Endometrial microvascular endothelial cells (primary cell): ENCODE results near the gene ITCH. TPM values are rescaled to one million over a fixed set of nuclear protein-coding genes. Genes with fewer than 3 reads are reported as not detected.

Source experiments
- in situ Hi-C: cut with HindIII; loops from 2 replicates; pipeline ENCODE4 v1.10.0; 2017; ENCODE audit warnings: low sequenced_read_pairs, low pct_unique_long_range_greater_than_20kb; ENCODE audit errors: inconsistent ontology term
- total RNA-seq: library from RNA; depleted of rRNA; stranded (reverse); fragments of >200 nt; gene quantifications from one replicate; pipeline ENCODE4 v1.2.3, GENCODE V29; 2015; ENCODE audit errors: inconsistent ontology term

The ITCH gene
- total RNA-seq, 1 donor from 2014 or later, result 39.4 TPM

DNA sequence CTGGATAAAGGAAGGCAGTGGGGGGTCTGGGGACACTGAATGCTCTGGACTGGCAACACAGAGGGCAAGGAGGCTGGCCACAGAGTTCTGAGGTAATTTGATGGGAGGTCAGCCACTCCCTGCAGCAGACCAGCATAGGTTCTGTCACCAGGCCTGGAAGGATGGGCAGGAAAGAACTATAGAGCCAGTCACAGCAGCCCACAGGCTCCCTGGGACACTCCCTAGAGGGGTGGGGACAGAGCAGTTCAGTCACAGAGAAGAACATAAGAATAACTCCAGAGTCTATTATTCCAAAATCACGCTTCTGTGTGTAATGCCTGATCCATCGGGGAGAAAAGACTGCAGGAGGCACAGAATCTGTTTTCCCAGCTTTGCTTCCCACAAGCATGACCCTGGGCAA lies 172.8 kb downstream of the ITCH start:
- in situ Hi-C loops, result loop anchor here (5.0 kb wide), 1 partner anchor 176 kb away; no protein-coding TSS in a partner anchor

DNA sequence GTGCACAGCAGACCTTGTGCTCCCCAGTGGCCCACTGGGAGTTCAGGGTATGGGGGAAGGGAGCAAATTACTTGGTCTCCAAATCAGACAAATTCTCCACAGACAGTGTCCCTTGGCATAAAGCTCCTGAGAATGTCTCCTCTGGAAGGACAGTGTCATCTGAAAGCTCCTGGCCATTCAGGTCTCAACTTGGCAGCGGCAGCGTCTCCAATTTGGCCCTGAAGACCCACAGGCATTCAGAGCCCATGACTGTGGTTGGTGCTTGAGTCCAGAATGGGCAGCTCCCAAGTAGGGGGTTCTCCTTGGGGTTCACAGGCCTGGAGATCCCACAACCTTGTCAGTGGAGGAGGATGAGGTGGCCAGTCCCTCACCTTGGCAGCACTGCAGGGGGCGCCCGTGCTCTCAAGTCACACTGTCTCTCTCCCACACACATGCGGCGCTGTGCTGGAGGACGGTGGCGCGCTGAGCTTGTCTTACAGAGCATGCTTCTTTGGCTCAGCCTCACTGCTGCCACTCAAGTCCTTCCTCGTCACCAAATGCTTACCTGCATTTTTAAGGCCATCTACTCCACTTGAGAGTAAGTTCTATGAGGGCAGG lies 173.8 kb downstream of the ITCH start:
- in situ Hi-C loops, result loop anchor here (5.0 kb wide), 1 partner anchor 175 kb away; no protein-coding TSS in a partner anchor

DNA sequence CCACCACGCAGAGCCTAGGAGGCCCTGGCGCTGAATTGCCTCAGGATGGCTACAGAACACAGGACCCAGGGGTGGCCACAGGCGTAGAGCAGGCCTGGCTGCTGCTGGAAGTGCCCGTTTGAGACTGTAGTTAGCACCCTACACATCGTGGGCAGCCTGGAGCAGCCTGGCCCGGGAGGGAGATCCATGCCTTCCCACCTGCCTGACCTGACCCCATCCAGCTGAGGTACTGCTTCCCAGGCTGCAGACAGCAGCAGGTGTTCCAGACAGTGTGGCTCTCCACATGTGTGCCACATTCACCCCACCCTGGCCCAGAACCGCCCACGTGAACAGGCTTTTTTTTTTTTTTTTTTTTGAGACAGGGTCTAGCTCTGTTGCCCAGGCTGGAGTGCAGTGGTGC lies 174.6 kb downstream of the ITCH start:
- in situ Hi-C loops, result loop anchor here (5.0 kb wide), 1 partner anchor 175 kb away; no protein-coding TSS in a partner anchor

DNA sequence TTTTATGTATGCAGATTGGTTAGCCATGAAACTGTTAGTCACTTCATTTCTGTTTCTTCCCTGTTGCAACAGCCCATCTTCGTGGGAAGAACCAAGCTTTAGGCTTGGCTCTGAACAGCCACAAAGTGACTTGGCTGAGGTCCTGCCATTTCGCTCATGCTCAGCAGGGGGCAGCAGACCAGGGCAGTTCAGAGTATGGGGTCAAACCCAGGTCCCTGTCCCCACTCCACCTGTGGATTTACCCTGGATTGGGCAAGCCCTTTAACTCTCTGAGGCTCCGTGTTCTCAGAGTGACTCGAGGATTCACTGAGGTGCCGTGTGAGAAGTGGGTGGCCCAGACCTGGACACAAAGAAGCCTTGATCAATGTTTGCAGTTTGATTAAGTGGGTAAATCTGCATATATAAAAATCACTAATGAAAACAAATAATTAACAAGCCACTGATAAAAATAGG lies 175.6 kb downstream of the ITCH start:
- in situ Hi-C loops, result loop anchor here (5.0 kb wide), 1 partner anchor 174 kb away; no protein-coding TSS in a partner anchor

DNA sequence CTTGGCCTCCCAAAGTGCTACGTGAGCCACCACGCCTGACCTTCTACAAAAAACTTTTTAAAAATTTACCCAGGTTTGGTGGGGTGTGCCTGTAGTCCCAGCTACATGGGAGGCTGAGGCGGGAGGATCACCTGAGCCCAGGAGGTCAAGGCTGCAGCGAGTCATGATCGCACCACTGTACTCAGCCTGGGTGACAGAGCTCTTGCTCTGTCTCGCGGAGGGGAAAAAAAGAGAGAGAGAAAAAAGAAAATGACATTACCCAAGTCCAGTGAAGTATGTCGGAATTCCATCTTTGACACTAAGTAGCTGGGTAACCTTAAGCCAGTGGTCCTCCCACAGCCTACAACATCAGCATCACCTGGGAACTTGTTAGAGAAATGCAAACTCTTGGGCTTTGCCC lies 176.7 kb downstream of the ITCH start:
- in situ Hi-C loops, result loop anchor here (5.0 kb wide), 1 partner anchor 173 kb away; no protein-coding TSS in a partner anchor

DNA sequence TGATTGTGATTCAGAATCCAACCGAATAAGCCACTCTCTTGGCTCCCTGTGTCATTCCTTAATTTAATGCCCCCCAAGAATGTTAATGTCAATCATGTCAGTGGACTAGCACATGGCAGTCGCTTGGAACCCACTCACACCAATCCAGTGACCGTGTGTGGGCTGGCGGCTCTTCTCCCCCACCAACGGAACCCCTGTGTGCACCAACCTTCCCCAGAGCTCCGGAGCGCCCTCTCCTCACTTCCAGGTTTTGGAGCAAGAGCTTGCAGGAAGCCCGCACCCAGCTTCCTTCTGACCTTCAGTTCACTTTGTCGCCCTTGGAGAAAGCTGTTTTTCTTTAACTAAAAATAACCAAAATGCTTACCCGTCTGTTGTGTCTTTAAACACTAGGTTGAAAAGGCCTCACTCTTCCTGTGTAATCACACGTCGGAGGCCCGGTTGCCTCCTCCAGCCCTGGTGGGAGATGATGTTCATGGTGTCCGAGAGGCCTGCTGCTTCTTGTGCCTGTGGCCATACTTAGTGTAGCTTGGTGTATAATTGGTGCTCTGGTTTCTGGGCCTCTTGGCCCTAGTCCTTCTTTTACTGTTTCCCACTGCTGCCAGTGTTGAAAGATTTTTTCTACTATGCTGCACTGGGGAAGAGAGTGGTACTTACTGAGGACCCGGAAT lies 177.7 kb downstream of the ITCH start:
- in situ Hi-C loops, result no loop called here

DNA sequence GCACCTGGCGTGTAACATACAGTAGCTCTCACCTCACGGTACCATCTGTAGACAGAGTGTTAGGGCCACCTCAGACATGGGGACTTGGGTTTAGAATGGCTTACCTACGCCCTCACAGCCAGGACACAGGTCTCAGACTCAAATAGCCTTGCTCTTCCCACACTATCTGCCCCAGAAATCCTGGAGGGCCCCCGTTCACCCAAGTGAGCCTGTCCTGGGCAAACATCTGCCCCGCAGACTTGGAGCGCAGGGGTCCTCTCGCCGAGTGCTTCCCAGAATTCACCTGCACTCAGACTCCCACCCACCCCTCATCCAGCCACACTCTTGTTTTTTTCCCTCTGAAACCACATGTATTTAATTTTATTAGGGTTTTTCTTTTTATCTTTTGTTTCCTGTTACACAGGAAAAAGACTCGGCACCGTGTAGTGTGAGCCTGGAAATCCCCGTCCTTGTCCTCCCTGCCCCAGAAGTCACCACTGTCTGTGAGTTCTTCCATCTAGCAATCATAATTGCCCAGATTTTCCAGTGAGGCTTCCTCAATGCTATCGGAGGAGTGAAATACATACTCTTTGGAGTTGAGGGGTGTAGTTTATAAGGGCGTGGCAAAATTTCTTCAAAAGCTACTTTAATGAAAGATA lies 178.3 kb downstream of the ITCH start:
- in situ Hi-C loops, result no loop called here

DNA sequence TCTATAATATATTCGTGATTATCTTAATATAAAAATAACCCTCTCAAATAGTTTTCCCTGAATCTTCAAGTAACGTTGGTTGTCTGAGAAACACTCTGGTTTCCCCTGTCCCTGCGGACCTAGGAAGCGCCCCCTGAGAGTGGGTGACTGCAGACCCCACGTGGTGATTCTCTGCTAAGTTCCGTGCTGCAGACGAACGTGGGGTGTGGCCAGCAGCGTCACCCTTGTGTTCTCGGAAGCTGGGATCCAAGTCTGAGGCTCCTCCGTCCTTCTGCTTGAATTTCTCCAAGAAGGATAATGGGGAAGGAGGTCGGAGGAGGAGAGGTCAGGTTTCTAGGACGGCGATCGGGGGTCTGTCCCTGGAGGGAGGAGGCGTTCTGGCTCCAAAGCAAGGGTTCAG lies 178.8 kb downstream of the ITCH start:
- in situ Hi-C loops, result no loop called here

DNA sequence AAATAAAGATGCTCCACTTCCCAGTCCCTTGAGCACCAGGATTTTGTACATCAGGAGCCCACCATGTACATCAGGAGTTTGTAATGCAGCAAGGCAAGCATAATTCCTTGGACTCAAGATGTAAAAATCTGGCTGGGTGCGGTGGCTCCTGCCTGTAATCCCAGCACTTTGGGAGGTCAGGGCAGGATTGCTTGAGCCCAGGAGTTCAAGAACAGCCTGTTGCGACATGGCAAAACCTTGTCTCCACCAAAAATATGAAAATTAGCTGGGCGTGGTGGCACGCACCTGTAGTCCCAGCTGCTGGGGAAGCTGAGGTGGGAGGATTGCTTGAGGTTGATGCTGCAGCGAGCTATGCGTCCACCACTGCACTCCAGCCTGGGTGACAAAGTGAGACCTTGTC lies 179.4 kb downstream of the ITCH start:
- in situ Hi-C loops, result no loop called here

DNA sequence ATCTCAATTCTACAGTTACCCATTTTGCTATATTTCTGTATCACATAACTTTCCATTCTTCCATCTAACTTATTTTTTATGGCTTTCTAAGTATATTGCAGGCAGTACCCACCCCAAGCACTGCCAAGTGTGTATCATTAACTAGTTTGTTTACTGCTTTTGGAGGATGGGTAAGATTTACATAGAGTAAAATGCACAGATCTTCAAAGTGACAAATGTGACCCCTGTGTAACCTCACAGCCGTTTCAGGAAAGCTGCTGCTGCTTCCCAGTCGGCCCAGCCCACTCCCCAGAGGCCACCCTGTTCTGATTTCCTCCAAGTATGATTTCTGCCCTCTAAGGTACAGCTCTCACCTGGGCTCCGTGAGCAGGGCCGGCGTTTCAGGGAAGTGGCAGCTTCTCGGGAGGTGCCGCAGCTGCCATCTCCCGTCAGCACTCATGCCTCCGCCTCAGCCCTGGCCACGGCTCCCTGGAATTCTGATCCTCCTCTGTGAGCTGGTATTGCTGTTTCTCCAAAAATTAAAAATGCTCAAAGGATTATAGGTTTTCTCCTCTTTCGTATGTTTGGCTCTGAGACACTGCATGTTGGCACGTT lies 180.5 kb downstream of the ITCH start:
- in situ Hi-C loops, result no loop called here

DNA sequence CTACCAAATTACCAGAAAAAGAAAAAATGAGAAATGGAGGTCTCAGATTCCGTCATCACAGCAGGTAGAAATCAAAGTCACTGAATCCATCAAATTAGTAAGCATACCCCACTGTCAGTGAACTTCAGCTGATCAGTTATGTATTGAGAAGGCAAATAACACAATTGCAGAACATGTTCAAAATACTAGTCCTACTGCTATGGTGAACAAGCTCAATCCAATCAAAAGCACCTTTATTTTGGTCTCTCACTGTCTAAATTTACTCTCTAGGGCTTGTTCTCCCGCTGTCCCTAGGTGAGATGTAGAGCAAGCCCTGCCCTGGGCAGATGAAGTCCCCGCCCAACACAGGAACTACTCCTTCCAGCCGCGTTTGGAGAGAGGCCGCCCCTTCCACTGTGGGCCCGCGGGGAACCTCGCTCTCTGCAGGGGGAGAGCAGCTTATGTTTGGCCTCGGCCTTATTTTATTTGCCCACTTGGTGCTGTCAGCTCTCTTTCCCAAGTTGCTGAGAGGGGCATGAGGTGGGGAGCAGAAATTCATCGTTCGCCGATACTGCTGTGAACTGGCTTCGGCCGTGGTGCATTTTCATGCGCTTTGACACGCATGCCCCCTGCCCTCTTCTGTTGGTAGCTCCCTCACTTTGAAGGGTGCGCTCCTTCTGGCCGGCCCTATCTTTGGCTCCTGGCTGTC lies 181.2 kb downstream of the ITCH start:
- in situ Hi-C loops, result no loop called here

DNA sequence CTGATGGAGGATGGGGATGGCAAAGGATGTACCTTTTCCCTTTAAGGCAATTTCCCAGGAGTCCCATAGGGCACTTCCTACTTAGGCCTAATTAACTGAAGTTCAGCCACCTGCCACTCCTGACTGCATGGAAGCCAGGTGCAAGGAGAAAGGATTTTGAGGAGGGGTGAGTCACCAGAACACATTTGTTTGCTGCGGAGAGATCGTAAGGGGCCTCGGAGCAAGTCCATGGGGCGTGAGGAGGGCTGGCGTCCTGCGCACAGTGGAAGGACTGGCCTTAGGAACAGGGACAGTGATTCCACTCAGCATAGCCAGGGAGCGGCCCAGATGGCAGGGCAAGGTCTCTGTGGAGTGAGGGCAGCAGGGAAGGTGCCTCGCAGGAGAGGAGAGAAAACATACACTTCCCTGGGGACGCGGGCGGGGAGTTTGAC lies 183.7 kb downstream of the ITCH start:
- in situ Hi-C loops, result no loop called here

DNA sequence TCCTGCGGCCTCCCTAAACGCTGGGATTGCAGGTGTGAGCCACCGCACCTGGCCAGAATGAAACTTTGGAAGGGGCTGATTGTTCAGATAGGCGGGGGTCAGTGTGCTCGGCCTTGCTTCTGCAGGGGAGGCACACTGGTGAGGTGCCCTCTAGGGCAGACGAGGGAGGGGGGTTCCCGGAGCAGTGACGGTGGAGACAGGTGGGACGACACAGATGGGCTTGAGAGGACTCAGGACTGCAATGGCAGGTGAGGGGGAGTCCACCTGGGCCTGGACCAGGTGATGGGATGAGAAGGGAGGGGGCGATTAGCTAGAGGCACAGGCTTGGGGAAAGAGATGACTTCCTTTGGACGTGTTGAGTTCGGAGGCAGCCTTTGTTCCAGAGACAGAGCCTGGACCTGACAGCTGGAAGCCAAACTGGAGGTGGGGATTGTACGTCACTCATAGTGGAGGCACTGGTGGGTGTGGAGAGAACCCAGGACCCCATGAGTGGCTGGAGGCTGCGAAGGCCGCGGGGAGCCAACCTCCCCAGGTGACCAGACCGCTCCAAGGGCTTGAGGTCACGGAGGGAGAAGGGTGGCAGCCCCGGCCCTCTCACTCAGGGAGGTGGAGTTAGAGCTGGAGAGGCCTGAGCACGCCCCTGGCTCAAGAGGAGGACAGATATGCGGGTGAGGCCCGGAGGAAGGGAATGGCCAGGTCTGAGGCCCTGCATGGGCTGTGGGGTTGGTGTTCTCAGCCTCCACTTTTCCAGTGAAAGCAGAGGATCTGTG lies 185.0 kb downstream of the ITCH start:
- in situ Hi-C loops, result no loop called here

DNA sequence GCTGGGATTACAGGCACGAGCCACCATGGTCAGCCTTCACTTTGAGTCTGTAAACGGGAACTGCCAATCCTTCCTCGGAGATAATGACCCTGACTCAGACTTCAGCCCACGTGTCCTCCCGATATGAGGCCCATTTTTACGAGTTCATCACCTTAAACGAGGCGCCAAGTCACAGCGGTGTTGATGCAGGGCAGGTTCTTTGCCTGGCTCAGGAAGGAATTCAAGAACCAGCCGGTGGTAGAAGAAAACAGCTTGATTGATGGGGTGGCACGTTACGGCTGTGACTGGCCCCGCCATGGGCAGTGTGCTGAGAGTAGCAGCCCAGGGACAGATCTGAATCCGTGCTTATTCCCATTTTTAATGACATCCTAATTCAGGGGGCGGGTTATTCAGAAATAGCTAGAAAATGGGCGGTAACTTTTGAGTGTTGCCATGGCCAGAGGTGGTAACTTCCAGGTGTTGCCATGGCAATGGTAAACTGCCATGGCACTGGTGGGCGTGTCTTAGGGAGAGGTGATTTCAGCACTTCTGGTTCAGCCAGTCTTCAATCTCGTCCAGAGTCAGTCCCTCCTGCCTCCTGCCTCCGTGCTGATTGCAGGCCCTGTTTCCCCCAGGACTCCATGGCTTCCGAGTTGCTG lies 186.3 kb downstream of the ITCH start:
- in situ Hi-C loops, result no loop called here

DNA sequence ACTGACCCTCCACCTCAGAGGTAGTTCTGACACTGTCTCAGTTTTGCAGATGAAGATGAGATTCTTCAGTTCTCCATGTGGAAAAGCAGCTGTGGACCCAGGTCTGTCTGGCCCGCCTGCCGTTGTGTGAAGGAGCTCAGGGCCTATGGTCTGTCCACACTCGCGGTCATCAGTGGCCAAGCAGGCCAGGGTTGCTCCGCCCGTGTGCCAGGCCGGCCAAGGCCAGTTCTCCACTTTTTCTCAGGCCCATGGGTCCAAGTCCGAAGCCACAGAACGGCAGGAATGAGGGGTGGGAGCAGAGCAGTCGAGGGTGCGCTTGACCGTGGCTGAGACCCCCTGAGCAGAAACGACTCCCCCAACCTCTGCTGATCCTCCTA lies 186.8 kb downstream of the ITCH start:
- in situ Hi-C loops, result no loop called here

DNA sequence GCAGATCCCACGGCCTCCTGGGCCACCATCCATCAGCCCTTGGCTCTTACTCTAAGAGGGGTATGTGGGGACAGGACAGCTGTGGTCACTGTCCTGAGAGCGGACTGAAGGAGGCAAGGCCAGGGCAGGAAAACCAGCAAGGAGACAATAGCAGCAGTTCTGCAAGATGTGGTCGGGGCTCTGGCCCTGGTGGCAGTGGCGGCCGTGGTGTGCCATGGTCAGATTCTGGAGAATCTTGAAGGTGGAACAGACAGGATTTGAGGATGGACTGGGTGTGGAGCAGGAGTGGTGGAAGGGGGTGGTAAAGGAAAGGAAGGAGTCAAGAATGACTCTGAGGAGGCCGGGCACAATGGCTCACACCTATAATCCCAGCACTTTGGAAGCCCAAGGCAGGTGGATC lies 189.5 kb downstream of the ITCH start:
- in situ Hi-C loops, result no loop called here

DNA sequence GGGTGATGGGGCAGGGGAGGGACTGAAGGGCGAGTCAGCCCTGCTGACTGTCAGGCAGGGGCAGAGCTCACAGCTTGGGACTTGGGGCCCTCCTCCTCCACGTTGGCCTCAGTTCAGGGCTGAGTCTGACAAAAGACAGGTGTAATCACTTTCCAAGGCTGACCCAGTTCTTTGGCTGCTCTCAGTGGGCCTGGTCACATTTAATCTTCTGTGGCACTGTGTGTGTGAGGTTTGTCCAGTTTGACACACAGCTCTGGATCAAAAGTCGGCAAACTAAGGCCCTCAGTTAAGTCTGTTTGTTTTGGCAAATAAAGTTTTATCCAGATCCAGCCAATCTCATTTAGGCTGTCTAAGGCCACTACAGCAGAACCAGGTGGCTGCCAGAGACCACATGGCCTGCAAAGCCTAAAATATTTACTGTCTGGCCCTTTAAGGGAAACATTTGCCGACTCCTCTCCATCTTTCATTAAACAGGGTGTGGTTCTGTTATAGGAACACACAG lies 190.3 kb downstream of the ITCH start:
- in situ Hi-C loops, result no loop called here

DNA sequence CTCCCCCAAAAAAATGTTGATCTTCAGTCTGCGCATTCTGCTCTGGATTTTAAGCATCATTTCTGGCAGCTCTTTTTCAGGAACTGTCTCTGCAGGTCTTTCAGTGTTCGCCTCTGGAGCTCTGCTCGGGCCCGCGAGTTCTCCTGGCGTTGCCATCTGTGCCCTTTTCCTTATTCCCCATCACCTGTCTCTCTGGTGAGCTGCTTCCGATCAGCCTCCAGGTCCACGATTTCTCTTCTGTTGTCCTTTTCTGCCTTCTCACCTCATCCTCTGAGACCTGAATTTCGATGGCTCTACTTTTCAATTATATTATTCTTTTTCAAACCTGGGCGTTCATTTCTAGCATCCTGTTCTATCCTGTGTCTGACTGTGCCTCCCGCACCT lies 194.9 kb downstream of the ITCH start:
- in situ Hi-C loops, result no loop called here
